ENCODE measurements around the gene ADAP1.
"Not testable (repeated sequence)": the region's sequence is repeated elsewhere in the genome, so short reads cannot be mapped to it uniquely, and the experiment has no call there.

The ADAP1 gene

DNA sequence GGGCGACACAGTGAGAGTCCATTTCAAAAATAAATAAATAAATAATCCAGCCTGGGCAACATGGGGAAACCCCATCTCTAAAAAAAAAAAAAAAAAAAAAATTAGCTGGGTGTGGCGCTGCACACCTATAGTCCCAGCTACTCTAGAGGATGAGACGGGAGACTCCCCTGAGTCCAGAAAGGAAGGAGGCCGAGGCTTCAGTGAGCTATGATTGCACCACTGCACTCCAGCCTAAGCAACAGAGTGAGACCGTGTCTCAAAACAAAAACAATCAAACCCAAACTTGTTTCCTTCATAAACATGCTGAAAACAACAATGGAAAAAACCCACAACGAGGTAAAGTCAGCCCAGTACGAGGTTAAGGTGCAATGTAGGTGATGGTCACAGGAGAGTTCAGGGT is 19.7 kb upstream of the ADAP1 start:
- DNase-seq = no peak

DNA sequence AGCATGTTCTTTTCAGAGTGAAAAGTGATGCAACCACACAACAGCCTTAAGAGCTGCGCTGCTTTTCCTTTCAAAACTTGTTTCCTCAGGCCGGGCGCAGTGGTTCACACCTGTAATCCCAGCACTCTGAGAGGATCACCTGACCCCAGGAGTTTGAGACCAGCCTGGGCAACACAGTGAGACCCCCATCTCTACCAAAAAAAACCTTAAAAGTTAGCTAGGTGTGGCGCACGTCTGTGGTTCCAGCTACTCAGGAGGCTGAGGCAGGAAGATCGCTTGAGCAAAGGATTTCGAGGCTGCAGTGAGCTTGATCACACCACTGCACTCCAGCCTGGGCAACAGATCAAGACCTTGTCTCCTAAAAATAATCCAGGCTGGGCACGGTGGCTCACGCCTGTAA is 18.8 kb upstream of the ADAP1 start:
- DNase-seq = no peak

DNA sequence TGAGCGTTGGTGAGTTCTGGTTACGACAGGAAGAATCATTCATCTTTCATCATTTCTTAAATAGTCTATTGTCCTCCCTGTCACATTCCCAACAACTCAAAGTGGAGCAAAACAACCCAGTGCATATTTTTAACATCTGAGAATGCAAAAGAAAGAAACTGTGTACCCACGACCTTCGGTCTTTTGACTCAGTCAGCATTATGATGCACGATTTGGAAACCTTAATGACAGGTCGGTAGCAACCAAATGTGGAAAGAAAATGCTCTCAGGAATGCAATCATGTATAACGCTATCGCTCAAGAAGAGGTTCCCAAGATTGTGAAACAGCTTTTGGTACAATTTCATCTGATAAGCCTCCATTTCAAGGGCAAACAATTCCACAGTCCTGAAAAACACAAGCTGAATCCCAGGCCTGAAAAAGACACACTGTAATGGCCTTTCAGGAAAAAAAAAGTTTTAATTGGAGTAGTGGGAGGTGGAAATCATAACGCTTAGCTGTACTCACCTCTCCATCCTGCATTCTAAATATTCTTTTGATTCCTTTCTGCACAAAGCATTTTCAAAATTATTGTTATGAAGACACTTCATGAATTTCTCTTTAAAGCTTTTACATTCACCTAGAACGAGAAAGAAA is 18.3 kb upstream of the ADAP1 start:
- DNase-seq = no peak

DNA sequence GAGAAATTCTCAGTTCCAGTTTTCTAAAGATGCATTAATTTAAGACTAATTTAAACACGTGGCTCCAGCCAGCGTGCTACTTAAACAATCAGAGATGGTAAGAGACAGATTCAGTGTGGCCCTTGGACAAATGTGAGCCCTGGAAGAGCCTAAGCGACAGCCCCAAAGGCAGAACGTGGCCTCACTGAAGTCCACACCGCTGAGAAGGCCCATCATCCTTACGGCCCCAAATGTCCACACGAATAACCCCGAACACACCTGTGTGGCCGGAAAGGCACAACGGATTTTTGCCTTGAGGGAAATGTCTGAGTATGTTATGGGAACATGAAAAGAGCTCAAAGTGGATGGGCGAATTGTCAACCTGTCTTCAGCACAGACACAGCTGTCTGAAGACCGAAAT is 17.6 kb upstream of the ADAP1 start:
- DNase-seq = no peak

DNA sequence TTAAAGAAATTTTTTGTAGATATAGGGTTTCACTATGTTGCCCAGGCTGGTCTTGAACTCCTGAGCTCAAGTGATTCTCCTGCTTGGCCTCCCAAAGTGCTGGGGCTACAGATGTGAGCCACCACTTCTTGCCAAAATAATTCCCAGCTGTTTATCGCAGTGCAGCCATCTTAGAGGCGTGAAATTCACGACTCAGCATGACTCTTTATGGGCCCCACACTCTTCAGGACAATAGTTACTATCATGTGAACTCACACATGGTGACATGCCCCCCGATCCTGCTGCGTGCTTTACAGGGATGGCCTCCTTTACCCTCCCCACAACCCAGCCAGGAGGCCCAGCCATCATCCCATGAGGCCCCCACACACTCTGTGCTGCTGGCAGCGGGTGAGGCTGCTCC is 16.3 kb upstream of the ADAP1 start:
- DNase-seq = no peak

DNA sequence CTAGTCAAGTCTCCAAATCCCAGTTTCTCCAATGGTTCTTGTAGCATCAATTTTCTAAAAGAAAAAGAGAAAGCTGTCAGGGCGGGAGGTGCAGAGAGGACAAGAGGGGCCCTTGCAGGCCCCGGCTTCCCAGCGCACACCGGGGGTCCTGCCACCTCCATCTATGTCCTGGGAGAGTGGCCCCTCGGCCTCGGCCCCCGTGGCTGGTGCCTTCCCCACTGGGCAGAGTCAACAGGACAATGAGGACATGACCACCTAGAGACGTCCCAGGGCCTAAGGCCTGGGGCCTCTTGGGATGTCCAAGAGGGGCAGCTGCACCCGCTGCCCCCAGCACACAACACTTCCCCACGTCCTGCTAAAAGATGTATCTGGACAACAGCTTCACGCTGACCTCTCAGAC is 14.9 kb upstream of the ADAP1 start:
- DNase-seq = no peak

DNA sequence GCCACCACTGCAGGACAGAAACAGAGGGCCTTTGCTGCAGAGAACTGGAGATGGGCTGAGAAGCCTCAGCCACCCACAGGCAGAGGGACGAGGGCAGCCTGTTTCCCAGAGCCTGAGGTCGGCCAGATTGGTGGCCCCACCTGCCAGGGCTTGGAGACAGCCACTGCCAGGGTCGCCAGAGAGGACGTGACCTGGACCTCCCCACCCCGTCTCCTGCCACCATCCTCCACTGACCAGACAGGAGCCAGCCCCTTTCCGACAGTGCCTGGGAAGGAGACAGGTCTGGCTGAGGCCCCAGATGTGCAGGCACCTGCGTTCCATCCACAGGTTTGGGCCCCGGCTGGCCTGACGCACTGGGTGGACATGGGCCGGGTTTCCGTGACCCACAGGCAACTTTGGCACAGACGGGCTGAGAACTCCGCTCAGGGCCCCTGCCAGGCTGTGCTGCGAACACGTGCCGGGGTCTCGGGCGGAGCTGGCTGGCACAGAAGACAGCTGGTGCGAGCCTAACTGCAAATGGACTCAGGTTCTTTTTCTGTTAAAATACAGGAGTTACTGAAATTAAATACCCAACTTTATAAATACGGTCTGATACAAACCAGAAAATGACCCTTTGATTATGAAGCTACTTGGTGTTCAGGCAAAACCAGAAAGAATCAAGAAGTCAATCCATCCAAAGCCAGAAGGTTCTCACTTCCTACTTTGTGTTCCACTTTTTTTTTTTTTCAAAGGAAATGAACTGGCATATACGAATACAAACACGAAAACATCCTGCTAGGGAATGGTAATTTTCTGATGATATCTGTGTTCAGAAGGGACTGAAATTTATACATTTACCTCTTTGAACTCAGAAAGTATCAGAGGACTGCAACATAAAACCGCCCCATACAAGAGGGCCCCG is 14.0 kb upstream of the ADAP1 start:
- no peak for DNase-seq

DNA sequence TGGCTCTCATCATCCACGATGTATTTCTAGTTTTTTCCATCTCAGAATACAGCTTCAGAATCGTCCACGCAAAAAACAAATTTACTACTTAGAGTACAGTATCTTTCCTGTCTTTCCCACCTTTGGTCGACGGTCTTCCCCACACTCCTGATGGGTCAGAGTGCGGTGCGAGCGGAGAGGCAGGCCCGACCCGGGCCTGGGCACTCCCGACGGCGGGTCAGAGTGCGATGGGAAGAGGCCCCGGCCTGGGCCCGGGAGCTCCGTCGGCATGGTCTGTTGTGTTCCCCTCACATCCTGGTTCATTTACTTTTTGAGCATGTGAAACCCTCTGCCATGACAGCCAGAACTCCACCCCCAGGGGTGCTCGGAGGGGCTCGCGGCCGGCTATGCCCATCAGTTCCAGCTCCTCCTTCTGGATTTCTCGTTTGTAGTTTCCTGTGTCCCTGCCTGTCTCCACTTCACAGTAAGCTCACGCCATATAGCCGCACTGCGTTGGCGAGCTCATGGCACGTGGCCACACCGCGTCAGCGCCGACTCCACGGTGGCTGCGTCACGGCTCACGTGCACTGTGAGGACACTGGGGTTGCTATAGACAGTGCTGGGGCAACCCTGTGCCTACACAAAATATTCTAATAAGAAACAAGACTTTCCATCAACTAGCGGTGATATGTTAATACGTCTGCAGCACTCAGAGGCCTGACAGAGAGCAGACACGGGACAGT is 13.0 kb upstream of the ADAP1 start:
- DNase-seq = no peak

DNA sequence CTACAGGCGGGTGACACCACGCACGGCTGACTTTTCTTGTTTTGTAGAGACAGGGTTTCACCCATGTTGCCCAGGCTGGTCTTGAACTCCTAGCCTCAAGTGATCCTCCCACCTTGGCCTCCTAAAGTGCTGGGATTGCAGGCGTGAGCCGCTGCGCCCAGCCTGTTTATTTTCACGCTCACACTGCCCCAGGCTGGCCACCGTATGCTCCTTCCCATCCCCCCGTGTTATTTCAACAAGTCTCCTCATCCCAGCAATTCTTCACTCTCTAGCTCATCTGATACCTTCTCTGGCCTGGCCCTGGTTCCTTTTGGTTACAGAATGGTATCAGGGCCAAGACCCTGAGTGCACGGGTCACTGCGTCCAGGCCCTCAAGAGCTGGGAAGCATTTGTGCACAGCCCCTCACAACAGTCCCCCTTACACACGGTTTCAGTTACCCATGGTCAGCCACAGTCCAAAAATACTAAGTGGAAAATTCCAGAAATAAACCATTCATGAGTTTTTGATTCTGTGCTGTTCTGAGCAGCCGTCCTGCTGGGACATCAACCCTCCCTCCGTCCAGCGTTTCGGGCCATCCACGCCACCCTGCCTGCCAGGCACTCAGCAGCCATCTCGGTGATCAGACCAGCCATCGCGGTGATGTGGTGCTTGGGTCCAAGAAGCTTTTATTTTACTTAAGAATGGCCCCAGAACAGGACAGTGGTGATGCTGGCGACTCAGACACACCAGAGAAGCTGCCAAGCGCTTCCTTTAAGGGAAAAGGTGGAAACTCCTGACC is 12.0 kb upstream of the ADAP1 start:
- DNase-seq = no peak

DNA sequence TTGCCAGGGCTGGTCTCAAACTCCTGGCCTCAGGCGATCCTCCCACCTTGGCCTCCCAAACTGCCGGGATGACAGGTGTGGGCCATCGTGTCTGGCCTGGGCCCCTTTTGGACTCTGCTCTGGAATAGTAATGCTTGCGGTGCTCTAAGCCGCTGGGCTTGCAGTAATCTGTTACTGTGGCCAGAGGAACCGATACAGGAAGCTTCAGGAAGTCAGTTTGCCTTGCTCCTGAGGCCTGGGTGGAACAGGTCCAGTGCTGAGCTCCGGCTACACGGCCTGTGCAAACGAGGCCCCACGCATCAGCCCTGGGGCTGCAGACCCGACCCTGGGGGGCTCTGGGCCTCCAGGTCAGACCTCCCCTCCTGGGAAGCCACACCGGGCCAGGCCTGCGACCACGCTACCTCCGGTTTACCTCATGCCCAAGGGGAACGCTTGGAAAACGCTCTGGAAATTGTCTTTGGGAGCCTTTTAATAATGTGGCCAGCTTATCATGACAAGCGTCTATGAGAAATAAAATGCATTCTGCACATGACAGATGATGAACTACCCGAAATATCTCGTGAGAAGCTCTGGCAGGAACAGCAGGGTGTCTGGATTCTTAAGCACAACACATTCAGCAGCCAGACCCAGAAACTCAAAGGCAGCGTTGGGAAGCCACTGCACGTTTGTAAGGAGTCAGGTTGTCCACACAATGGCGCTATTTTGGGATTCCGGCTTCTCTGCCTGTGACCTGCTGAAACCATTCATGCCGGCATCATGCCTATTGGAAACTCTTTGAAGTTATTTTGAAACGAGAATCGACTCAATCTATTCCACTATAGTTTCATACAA is 10.1 kb upstream of the ADAP1 start:
- DNase-seq = no peak

DNA sequence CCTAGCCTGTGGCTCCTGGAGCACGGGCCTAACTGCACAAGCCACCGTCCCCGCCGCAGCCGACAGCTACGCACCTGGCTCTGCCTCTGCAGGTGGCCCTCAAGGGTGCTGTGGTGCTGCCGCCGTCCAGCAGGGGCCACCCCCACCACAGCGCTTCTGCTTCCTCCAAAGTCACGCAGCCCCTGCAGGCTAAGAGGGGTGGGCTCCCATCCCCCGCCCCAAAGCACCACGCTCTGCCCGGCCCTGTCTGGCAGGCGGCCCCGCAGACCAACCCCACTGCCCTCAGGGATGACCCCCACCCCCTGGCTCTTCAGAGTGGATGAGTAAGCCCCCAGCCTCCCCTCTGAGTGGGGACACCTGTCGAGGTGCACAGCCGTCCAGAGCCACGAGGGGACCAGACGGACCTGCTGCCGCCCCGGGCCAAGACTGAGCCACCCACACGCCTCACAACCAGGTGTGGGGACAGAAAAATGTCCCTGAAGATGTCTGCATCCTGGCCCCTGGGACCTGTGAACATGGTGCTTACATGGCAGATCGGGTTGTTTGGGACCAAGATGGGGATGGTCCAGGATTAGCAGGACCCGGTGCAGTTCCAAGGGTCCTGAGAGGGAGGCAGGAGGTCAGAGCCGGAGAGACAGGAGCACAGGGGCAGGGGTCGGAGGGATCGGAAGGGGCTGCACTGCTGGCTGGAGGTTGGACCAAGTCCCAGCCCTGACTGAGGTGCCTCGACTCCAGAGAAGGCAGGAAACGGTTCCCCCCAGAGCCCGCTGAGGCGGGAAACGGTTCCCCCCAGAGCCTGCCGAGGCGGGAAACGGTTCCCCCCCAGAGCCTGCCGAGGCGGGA is 9.0 kb upstream of the ADAP1 start:
- peak in 1 of 2 donors; percentile 34 for DNase-seq

DNA sequence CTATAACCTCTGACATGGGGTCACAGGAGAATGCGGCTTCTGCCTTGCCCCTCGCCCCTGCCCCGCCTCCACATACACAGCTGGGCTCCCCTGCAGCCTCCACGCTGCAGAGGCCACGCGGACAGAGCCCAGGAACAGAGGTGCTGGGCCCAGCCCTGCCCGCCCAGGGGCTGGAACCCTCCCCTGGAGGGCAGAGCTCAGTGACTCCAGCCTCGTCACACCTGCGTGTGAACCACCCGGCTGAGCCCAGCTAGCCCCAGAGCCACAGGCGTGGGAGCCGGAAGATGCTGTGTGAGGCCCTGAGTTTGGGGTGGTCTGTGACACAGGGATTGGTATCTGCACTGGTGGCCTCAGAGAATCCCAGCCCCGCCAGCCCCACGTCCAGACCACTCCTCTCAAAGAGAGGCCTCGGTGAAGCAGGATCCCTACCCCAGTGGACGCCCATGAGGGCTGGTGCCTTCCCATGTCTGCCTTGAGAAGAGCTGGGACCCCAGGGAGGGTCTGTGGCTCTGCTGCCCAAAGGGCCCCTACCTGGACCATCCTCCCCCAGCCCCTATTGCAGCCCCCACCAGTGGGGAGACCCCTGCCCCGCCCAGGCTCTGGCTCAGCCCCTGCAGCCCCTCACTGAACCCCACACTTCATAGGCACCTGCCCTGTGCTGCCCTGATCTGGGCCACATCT is 8.1 kb upstream of the ADAP1 start:
- DNase-seq = no peak

DNA sequence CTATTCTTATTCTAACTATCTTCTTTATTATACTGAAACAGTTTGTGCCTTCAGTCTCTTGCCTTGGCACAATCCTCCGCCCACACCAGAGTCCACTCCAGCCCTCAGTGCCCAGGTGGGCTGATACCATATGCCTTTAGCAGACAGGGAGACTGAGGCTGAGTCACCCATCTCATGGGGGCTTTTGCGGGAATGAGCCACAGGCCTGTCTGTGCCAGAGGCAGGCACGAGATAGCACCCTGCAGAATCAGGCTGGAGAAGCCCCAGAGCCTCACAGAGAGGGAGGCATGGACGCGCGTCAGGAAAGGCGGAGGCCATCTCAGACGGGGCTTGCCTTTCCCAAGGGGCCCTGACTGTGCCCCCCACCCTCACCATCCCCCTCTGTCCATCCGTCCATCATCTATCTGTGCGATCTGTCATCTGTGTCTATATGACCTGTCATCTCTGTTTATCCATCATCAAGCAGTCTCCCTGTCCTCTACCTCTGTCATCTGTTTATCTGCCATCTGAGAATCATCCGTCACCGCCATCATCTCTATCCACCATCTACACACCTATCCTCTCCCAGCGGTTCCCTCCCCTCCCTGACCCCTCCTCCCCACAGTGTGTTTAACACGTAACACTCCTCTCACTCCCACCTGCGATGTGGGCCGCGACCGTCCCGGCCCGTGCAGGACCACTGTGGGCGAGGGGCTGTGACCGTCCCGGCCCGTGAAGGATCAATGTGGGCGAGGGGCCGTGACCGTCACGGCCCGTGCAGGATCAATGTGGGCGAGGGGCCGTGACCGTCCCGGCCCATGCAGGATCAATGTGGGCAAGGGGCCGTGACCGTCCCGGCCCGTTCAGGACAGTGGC is 7.3 kb upstream of the ADAP1 start:
- no peak for DNase-seq

DNA sequence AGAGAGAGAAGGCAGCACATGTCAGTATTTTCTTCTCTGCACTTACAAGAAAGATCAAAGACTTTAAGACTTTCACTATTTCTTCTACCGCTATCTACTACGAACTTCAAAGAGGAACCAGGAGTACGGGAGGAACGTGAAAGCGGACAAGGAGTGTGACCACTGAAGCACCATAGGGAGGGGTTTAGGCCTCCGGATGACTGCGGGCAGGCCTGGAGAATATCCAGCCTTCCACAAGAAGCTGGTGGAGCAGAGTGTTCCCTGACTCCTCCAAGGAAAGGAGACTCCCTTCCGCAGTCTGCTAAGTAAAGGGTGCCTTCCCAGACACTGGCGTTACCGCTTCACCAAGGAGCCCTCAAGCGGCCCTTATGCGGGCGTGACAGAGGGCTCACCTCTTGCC is 6.5 kb upstream of the ADAP1 start:
- not testable (repeated sequence) for DNase-seq

DNA sequence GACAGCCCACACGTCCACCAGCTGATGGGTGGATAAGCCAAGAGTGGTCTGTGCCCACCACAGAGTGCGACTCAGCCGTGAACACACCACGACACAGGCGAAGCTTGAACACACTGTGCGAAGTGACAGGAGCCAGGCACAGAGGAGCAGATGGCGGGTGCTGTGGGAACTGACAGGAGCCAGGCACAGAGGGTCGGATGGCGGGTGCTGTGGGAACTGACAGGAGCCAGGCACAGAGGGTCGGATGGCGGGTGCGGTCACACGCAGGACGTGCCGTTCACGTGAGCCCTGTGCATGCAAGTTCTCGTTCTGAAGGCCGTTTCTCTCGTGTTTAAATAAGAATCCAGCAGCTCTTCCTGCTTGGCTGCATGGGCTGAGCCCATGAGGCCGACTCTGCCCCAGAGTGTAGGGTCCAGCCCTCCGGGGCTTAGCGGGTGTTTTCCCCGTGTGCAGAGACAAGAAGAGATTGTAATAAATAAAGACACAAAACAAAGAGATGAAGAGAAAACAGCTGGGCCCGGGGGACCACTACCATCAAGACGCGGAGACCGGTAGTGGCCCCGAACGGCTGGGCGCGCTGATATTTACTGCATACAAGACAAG is 5.9 kb upstream of the ADAP1 start:
- no peak for DNase-seq

DNA sequence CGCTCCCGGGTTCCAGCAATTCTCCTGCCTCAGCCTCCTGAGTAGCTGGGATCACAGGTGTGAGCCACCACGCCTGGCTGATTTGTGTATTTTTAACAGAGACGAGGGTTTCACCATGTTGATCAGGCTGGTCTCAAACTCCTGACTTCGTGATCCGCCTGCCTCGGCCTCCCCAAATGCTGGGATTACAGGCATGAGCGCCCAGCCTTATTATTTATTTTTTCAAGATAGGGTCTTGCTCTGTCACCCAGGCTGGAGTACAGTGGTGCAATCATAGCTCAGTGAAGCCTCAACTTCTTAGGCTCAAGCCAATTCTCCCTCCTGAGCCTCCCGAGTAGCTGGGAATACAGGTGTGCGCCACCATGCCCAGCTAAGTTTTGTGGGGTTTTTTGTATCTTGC is 5.3 kb upstream of the ADAP1 start:
- not testable (repeated sequence) for DNase-seq

DNA sequence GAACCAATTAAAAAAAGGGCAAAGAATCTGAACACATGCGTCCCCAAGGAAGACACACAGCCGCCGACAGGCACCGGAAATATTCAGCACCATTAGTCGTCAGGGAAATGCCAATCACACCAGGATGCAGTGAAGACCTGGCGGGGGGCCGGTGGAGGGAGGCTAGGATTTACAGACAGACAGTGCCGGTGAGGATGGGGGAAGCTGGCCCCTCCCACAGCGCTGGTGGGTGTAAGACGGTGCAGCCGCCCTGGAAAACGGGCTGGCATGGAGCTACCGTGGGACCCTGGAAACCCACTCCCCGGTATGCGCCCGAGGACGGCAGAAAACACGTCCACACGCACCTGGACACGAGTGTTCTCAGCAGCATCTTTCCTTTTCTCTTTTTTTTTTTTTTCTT is 4.8 kb upstream of the ADAP1 start:
- no peak for DNase-seq

DNA sequence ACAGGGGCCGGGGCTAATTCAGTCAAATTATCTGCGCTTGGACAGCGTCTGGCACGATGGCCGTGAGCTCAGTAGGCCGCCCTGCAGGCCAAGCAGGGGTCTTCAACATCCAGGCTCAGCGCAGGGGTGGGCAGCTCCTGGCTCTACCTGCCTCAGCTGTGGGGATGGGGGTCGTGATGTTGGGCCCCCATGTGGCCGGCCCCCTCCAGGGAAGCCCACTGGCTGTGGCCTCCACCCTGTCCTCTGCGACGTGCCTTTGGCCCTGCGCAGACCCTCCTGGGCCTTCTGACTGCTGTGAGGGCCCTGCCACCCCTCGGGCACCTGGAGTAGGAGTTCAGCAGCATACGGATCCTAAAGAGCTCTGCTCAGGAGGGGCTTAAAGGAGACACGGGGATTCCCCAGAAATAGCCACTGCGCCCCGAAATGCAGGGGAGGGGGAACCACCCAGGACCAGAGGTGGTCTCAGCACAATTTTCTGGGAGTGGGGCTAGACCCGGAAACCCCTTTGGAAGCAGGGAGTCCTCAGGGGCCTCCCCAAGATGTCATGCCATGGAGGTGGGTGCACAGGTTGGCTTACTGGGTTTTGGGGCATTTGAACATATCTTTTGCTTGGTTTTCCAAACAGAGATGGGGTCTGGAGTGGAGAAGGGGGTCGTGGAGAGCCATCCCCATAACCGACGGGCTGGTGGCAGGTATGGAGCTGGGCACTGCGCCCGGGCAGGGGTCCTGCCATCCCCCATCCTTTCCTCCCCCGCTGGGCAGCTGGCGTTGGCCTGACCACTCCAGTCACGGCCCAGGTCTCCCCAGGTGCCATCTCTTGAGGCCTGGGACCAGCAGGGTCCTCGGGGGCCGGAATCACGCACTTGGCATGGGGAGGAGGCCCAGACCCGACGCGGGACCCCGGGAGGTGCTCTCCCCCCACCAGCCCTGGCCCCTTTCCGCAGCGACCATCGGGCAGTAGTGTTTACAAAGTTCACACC is 4.0 kb upstream of the ADAP1 start:
- no peak for DNase-seq

Data from CD4-positive, alpha-beta T cell treated with Interleukin-1 beta for 1 hour (primary cell).